ENCODE data around the gene PYROXD2.

GRCh38 chr10:98429320-98430072, 14.5 kb upstream of the PYROXD2 start:
- no peak for TF ChIP-seq CTCF (IDR thresholded peaks at IDR 0.05)
- TF ChIP-seq POLR2A (IDR thresholded peaks at IDR 0.05): no peak
